Left colon (tissue), 2 donors: Measurements from ENCODE around the gene SOX8. TPM values are rescaled to one million over a fixed set of nuclear protein-coding genes. Genes with fewer than 3 reads are reported as not detected.

Experiments used
- ATAC-seq: fragments of 200-7000 bp; cut with Tn5 transposase; one replicate; pipeline ENCODE4 v1.9.1; 2020; ENCODE audit warnings: mild to moderate bottlenecking, moderate library complexity
- DNase-seq, 2 donors: peaks; one replicate each; pipeline ENCODE4 v3.0.0-alpha.2; 2020
- intact Hi-C, 2 donors: fragments of 100-400 bp; cut with DNase I in 1 of 2; cut with micrococcal nuclease in 1 of 2; formaldehyde crosslinking; loops; one replicate each; pipeline versions ENCODE4 v1.11.2 to v1.14.0; 2022; cut with DNase I, micrococcal nuclease
- total RNA-seq, 2 donors: library from RNA; stranded (reverse); fragmentation: NEBNext Ultra II Directional; extraction: Animal tissue kit (Norgen Biotek cat#: 25700); gene quantifications; one replicate each; pipeline ENCODE4 v1.2.1, GENCODE V29; 2021
- donor health status: DM: no; HTN: no; CAD: no.
- donor health status: DM: yes; HTN: yes; CAD: no.

The SOX8 gene
- total RNA-seq, 2 donors from 2014 or later: 0.31 to 0.70 TPM

GRCh38 chr16:970386-970765 is 11.2 kb upstream of the SOX8 start:
- ATAC-seq: peak; percentile 59
- DNase-seq: no peak
- intact Hi-C loops: no loop called here

GRCh38 chr16:970766-971581 is 10.6 kb upstream of the SOX8 start, which contains the start of gene LMF1:
LMF1 (minus strand) TSS chr16:970984; CDS start chr16:970980, 4 bp downstream.
- ATAC-seq: peak; percentile 95
- intact Hi-C loops: no loop called here
- peak; percentile 90 to 95 for DNase-seq

GRCh38 chr16:971582-971905 is 10.0 kb upstream of the SOX8 start:
- no peak for ATAC-seq

GRCh38 chr16:971981-972315 is 9.6 kb upstream of the SOX8 start:
- intact Hi-C loops: no loop called here
- DNase-seq: no peak
- ATAC-seq: no peak

More at GRCh38 chr16:971582-971905, 10.0 kb upstream of the SOX8 start:
- no peak for DNase-seq
- intact Hi-C loops: no loop called here

GRCh38 chr16:972316-973002 is 9.1 kb upstream of the SOX8 start:
- DNase-seq: peak in 1 of 2 donors; percentile 26
- no peak for ATAC-seq

GRCh38 chr16:973366-973765 is 8.2 kb upstream of the SOX8 start:
- intact Hi-C loops: no loop called here
- DNase-seq (no peak), ATAC-seq (no peak)

More at GRCh38 chr16:972316-973002, 9.1 kb upstream of the SOX8 start:
- intact Hi-C loops: no loop called here

GRCh38 chr16:974001-974601 is 7.5 kb upstream of the SOX8 start:
- DNase-seq (no peak), ATAC-seq (no peak)
- intact Hi-C loops: no loop called here

- intact Hi-C loops: no loop called here
- DNase-seq: no peak
These were observed 6.8 kb upstream of the SOX8 start for GRCh38 chr16:974611-975261.

GRCh38 chr16:975291-975690 is 6.3 kb upstream of the SOX8 start:
- intact Hi-C loops: no loop called here
- no peak for ATAC-seq

More at GRCh38 chr16:974611-975261, 6.8 kb upstream of the SOX8 start:
- no peak for ATAC-seq

GRCh38 chr16:976389-976931 is 5.1 kb upstream of the SOX8 start:
- no peak for ATAC-seq
- no peak for DNase-seq
- intact Hi-C loops: no loop called here

More at GRCh38 chr16:975291-975690, 6.3 kb upstream of the SOX8 start:
- DNase-seq: no peak

GRCh38 chr16:977081-977701 is 4.4 kb upstream of the SOX8 start:
- DNase-seq: no peak
- intact Hi-C loops: no loop called here
- no peak for ATAC-seq

- intact Hi-C loops: no loop called here
- ATAC-seq (no peak), DNase-seq (no peak)
These were observed 3.7 kb upstream of the SOX8 start for GRCh38 chr16:977896-978295.

- ATAC-seq (no peak), DNase-seq (no peak)
- intact Hi-C loops: no loop called here
These were observed 3.2 kb upstream of the SOX8 start for GRCh38 chr16:978403-978802.

- DNase-seq (no peak), ATAC-seq (no peak)
- intact Hi-C loops: no loop called here
These were observed 2.4 kb upstream of the SOX8 start for GRCh38 chr16:979147-979546.

GRCh38 chr16:979859-980594 is 1.5 kb upstream of the SOX8 start:
- DNase-seq (no peak), ATAC-seq (no peak)
- intact Hi-C loops: no loop called here

- no peak for ATAC-seq
- no peak for DNase-seq
- intact Hi-C loops: no loop called here
These were observed 1.0 kb upstream of the SOX8 start for GRCh38 chr16:980595-980854.

- DNase-seq (no peak), ATAC-seq (no peak)
- intact Hi-C loops: no loop called here
These were observed 824 bp downstream of the SOX8 start for GRCh38 chr16:982145-983043.
